WTC11 (cell line): ENCODE results near the gene PLCB2. TPM values are rescaled to one million over a fixed set of nuclear protein-coding genes. Genes with fewer than 3 reads are reported as not detected.

Source experiments
- ATAC-seq: fragments of 200-7000 bp; cut with Tn5 transposase; 2 replicates; pipeline ENCODE4 v1.10.0; 2021; ENCODE audit warnings: mild to moderate bottlenecking, moderate library complexity
- CTCF ChIA-PET: fragments of 300-600 bp; sonication (Branson Sonifier 250); formaldehyde crosslinking; loops from one replicate; lab custom pipeline; 2021; ENCODE audit warnings: antibody characterized with exemption; lab: Charles Lee
- POLR2A ChIA-PET: fragments of 350-600 bp; sonication (Branson Sonifier 250); formaldehyde crosslinking; loops from one replicate; lab custom pipeline; 2021; ENCODE audit warnings: antibody characterized with exemption; lab: Charles Lee
- DNase-seq: peaks from one replicate; pipeline ENCODE4 v3.0.0; 2021; ENCODE audit warnings: low spot score
- H3K27ac Mint-ChIP-seq: 2 replicates; pipeline ENCODE4 v1.8.0; 2021; ENCODE audit warnings: mixed read lengths
- H3K27me3 Mint-ChIP-seq: 2 replicates; pipeline ENCODE4 v1.8.0; 2021; ENCODE audit warnings: low read depth, mild to moderate bottlenecking, moderate library complexity, mixed read lengths
- H3K36me3 Mint-ChIP-seq: 2 replicates; pipeline ENCODE4 v1.8.0; 2021; ENCODE audit warnings: mixed read lengths
- H3K4me1 Mint-ChIP-seq: 2 replicates; pipeline ENCODE4 v1.8.0; 2022; ENCODE audit warnings: mixed read lengths
- H3K4me3 Mint-ChIP-seq: 2 replicates; pipeline ENCODE4 v1.8.0; 2021; ENCODE audit warnings: mild to moderate bottlenecking, moderate library complexity, mixed read lengths
- H3K9me3 Mint-ChIP-seq: 2 replicates; pipeline ENCODE4 v1.8.0; 2021; ENCODE audit warnings: mixed read lengths
- CREB1 ChIP-seq: sonication (generic); formaldehyde crosslinking; IDR thresholded peaks from 2 replicates; pipeline ENCODE4 v1.8.0; 2023; ENCODE audit warnings: mild to moderate bottlenecking, missing genetic modification reagents
- FOXP1 ChIP-seq: sonication (generic); formaldehyde crosslinking; IDR thresholded peaks from 2 replicates; pipeline ENCODE4 v1.8.0; 2022; ENCODE audit warnings: missing genetic modification reagents, mild to moderate bottlenecking, moderate library complexity, borderline replicate concordance
- GRHL2 ChIP-seq: fragments of 250-450 bp; sonication (Bioruptor Pico); IDR thresholded peaks from 2 replicates; pipeline ENCODE4 v1.8.0; 2022; ENCODE audit warnings: mild to moderate bottlenecking, moderate library complexity; ENCODE audit not compliant: insufficient replicate concordance, severe bottlenecking
- GTF2I ChIP-seq: fragments of 250-450 bp; sonication (Bioruptor Pico); conservative IDR thresholded peaks from 2 replicates; pipeline ENCODE4 v1.4.0; 2021; ENCODE audit warnings: mild to moderate bottlenecking
- HMGA2 ChIP-seq: fragments of 250-450 bp; sonication (Bioruptor Pico); IDR thresholded peaks from 2 replicates; pipeline ENCODE4 v1.4.0; 2021; ENCODE audit warnings: mild to moderate bottlenecking, moderate library complexity
- IRF2 ChIP-seq: sonication (generic); formaldehyde crosslinking; IDR thresholded peaks from 2 replicates; pipeline ENCODE4 v1.8.0; 2022; ENCODE audit warnings: low read depth, missing genetic modification reagents, borderline replicate concordance
- NFATC4 ChIP-seq: fragments of 250-450 bp; sonication (Bioruptor Pico); IDR thresholded peaks from 2 replicates; pipeline ENCODE4 v1.9.0; 2021; ENCODE audit warnings: mild to moderate bottlenecking
- ZNF317 ChIP-seq: sonication (generic); formaldehyde crosslinking; IDR thresholded peaks from 2 replicates; pipeline ENCODE4 v1.8.1; 2023; ENCODE audit warnings: low read depth, mild to moderate bottlenecking, moderate library complexity, missing genetic modification reagents, borderline replicate concordance
- total RNA-seq: library from RNA; stranded (reverse); gene quantifications from 3 replicates; pipeline ENCODE4 v1.2.3, GENCODE V29; 2021
- TF ChIP-seq, protein P1 (sequence below): fragments of 250-450 bp; sonication (Bioruptor Pico); IDR thresholded peaks from 2 replicates; pipeline ENCODE4 v1.9.0; 2021; ENCODE audit warnings: moderate library complexity, mild to moderate bottlenecking, inconsistent platforms, borderline replicate concordance
- TF ChIP-seq, protein P2 (sequence below): sonication (generic); formaldehyde crosslinking; IDR thresholded peaks from 2 replicates; pipeline ENCODE4 v1.8.0; 2022; ENCODE audit warnings: mild to moderate bottlenecking, missing genetic modification reagents
- TF ChIP-seq, protein P3 (sequence below): fragments of 250-450 bp; sonication (Bioruptor Pico); IDR thresholded peaks from 2 replicates; pipeline ENCODE4 v2.1.2; 2022; ENCODE audit warnings: mild to moderate bottlenecking, moderate library complexity
- TF ChIP-seq, protein P4 (sequence below): sonication (generic); formaldehyde crosslinking; IDR thresholded peaks from 2 replicates; pipeline ENCODE4 v1.8.1; 2023; ENCODE audit warnings: mild to moderate bottlenecking, missing genetic modification reagents, borderline replicate concordance
- TF ChIP-seq, protein P5 (sequence below): fragments of 250-450 bp; sonication (Bioruptor Pico); conservative IDR thresholded peaks from 2 replicates; pipeline ENCODE4 v1.9.0; 2021; ENCODE audit warnings: mild to moderate bottlenecking
- TF ChIP-seq, protein P6 (sequence below): sonication (generic); formaldehyde crosslinking; IDR thresholded peaks from 2 replicates; pipeline ENCODE4 v1.8.1; 2023; ENCODE audit warnings: mild to moderate bottlenecking, missing genetic modification reagents
- TF ChIP-seq, protein P7 (sequence below): fragments of 250-450 bp; sonication (Bioruptor Pico); IDR thresholded peaks from 2 replicates; pipeline ENCODE4 v1.9.0; 2021; ENCODE audit warnings: mild to moderate bottlenecking

Gene PLCB2
- total RNA-seq, 1 experiment from 2014 or later: 15.2 TPM

DNA sequence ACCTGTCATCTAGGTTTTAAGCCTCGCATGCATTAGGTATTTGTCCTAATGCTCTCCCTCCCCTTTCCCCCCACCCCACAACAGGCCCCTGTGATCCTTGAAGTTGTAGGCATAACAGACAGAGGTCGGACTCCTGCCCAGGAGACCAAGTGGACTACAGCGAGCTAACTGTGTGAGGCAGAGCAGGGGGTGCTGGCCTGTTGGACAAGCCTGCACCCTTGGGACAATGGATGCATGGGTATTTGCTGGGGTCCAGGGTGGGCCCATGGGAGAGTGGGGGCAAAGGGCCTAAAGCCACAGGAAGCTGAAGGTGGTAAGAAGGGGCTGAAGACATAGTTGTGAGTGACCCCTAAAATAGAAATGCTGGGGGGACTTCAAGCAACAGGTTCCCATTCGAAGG, 2.5 kb downstream of the PLCB2 start:
- H3K9me3 Mint-ChIP-seq: peaks cover 5% of the 10 kb centered on the region
- no peak overlapping the region for H3K27ac Mint-ChIP-seq
- DNase-seq: no peak
- H3K4me3 Mint-ChIP-seq: no peak overlapping the region
- H3K36me3 Mint-ChIP-seq: peaks cover 5% of the 10 kb centered on the region
- ATAC-seq: no peak
- H3K4me1 Mint-ChIP-seq: peaks cover 49% of the 10 kb centered on the region
- TF ChIP-seq, protein P1, sequence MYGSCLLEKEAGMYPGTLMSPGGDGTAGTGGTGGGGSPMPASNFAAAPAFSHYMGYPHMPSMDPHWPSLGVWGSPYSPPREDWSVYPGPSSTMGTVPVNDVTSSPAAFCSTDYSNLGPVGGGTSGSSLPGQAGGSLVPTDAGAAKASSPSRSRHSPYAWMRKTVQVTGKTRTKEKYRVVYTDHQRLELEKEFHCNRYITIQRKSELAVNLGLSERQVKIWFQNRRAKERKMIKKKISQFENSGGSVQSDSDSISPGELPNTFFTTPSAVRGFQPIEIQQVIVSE (CRISPR knock-in tag): no peak
- TF ChIP-seq, protein P2, sequence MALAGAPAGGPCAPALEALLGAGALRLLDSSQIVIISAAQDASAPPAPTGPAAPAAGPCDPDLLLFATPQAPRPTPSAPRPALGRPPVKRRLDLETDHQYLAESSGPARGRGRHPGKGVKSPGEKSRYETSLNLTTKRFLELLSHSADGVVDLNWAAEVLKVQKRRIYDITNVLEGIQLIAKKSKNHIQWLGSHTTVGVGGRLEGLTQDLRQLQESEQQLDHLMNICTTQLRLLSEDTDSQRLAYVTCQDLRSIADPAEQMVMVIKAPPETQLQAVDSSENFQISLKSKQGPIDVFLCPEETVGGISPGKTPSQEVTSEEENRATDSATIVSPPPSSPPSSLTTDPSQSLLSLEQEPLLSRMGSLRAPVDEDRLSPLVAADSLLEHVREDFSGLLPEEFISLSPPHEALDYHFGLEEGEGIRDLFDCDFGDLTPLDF (CRISPR knock-in tag): no peak
- TF ChIP-seq ZNF317 (CRISPR knock-in tag) (no peak), CREB1 (no peak), GRHL2 (no peak), NFATC4 (CRISPR knock-in tag) (no peak), GTF2I (CRISPR knock-in tag) (no peak), FOXP1 (CRISPR knock-in tag) (no peak), HMGA2 (CRISPR knock-in tag) (no peak), IRF2 (CRISPR knock-in tag) (no peak)
- TF ChIP-seq, protein P3, sequence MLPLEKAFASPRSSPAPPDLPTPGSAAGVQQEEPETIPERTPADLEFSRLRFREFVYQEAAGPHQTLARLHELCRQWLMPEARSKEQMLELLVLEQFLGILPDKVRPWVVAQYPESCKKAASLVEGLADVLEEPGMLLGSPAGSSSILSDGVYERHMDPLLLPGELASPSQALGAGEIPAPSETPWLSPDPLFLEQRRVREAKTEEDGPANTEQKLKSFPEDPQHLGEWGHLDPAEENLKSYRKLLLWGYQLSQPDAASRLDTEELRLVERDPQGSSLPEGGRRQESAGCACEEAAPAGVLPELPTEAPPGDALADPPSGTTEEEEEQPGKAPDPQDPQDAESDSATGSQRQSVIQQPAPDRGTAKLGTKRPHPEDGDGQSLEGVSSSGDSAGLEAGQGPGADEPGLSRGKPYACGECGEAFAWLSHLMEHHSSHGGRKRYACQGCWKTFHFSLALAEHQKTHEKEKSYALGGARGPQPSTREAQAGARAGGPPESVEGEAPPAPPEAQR (CRISPR knock-in tag): no peak
- TF ChIP-seq, protein P4, sequence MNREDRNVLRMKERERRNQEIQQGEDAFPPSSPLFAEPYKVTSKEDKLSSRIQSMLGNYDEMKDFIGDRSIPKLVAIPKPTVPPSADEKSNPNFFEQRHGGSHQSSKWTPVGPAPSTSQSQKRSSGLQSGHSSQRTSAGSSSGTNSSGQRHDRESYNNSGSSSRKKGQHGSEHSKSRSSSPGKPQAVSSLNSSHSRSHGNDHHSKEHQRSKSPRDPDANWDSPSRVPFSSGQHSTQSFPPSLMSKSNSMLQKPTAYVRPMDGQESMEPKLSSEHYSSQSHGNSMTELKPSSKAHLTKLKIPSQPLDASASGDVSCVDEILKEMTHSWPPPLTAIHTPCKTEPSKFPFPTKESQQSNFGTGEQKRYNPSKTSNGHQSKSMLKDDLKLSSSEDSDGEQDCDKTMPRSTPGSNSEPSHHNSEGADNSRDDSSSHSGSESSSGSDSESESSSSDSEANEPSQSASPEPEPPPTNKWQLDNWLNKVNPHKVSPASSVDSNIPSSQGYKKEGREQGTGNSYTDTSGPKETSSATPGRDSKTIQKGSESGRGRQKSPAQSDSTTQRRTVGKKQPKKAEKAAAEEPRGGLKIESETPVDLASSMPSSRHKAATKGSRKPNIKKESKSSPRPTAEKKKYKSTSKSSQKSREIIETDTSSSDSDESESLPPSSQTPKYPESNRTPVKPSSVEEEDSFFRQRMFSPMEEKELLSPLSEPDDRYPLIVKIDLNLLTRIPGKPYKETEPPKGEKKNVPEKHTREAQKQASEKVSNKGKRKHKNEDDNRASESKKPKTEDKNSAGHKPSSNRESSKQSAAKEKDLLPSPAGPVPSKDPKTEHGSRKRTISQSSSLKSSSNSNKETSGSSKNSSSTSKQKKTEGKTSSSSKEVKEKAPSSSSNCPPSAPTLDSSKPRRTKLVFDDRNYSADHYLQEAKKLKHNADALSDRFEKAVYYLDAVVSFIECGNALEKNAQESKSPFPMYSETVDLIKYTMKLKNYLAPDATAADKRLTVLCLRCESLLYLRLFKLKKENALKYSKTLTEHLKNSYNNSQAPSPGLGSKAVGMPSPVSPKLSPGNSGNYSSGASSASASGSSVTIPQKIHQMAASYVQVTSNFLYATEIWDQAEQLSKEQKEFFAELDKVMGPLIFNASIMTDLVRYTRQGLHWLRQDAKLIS (CRISPR knock-in tag): no peak
- TF ChIP-seq, protein P5, sequence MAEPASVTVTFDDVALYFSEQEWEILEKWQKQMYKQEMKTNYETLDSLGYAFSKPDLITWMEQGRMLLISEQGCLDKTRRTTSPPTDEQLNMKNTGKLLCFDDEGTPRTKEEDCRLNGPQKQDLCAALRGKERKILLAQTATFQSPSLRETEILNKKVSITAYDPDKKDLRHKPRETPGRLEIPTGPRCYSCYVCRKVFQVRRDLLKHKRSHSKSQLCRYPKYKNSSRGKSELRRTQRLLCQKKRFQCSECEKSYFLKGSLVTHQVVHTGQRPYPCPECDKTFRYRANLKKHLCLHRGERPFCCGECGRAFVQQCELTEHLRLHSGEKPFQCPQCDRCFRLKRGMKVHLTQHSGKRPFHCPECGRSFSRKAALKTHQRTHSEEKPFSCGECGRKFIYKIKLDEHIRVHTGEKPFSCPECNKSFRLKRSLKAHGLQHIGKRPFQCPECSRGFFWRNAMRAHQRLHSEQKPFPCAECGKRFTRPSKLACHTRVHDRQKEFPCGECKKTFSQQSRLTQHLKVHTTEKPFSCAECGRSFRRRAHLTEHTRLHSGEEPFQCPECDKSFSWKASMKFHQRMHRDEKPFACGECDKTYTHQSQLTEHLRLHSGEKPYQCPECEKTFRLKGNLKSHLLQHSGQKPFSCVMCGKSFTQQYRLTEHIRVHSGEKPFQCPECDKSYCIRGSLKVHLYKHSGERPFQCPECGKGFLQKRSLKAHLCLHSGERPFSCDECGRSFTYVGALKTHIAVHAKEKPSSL (CRISPR knock-in tag): no peak
- TF ChIP-seq, protein P6, sequence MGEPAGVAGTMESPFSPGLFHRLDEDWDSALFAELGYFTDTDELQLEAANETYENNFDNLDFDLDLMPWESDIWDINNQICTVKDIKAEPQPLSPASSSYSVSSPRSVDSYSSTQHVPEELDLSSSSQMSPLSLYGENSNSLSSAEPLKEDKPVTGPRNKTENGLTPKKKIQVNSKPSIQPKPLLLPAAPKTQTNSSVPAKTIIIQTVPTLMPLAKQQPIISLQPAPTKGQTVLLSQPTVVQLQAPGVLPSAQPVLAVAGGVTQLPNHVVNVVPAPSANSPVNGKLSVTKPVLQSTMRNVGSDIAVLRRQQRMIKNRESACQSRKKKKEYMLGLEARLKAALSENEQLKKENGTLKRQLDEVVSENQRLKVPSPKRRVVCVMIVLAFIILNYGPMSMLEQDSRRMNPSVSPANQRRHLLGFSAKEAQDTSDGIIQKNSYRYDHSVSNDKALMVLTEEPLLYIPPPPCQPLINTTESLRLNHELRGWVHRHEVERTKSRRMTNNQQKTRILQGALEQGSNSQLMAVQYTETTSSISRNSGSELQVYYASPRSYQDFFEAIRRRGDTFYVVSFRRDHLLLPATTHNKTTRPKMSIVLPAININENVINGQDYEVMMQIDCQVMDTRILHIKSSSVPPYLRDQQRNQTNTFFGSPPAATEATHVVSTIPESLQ: no peak
- TF ChIP-seq, protein P7, sequence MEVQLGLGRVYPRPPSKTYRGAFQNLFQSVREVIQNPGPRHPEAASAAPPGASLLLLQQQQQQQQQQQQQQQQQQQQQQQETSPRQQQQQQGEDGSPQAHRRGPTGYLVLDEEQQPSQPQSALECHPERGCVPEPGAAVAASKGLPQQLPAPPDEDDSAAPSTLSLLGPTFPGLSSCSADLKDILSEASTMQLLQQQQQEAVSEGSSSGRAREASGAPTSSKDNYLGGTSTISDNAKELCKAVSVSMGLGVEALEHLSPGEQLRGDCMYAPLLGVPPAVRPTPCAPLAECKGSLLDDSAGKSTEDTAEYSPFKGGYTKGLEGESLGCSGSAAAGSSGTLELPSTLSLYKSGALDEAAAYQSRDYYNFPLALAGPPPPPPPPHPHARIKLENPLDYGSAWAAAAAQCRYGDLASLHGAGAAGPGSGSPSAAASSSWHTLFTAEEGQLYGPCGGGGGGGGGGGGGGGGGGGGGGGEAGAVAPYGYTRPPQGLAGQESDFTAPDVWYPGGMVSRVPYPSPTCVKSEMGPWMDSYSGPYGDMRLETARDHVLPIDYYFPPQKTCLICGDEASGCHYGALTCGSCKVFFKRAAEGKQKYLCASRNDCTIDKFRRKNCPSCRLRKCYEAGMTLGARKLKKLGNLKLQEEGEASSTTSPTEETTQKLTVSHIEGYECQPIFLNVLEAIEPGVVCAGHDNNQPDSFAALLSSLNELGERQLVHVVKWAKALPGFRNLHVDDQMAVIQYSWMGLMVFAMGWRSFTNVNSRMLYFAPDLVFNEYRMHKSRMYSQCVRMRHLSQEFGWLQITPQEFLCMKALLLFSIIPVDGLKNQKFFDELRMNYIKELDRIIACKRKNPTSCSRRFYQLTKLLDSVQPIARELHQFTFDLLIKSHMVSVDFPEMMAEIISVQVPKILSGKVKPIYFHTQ: no peak
- CTCF ChIA-PET: interaction anchor here (0.6 to 12.4 kb wide), 8 partner anchors 18 to 201 kb away, joined by 3 to 341 read pairs (median 5); partner anchors contain the start of gene ANKRD63
- no peaks in the 10 kb centered on the region; the same call in 1 of the 2 replicates for H3K27me3 Mint-ChIP-seq
- POLR2A ChIA-PET: no interaction called here
